Esophagus muscularis mucosa (tissue), 4 donors: ENCODE measurements around the gene GRIK1. TPM values are rescaled to one million over a fixed set of nuclear protein-coding genes. Genes with fewer than 3 reads are reported as not detected.

Source experiments
- DNase-seq: peaks from one replicate; pipeline ENCODE4 v3.0.0-alpha.2; 2017; ENCODE audit errors: extremely low spot score
- H3K27ac ChIP-seq, 4 donors: fragments of 200-600 bp; sonication (generic); replicated peaks in 1 of 4; 1 replicate in 3 of 4; 2 replicates in 1 of 4; pipeline ENCODE4 v1.5.1; 2016 to 2019; ENCODE audit warnings: mild to moderate bottlenecking in 1 of 4
- H3K27me3 ChIP-seq, 4 donors: fragments of 200-600 bp; sonication (generic); one replicate each; pipeline versions ENCODE4 v1.5.1 to v1.6.0; 2016 to 2019
- H3K36me3 ChIP-seq, 4 donors: fragments of 200-600 bp; sonication (generic); one replicate each; pipeline ENCODE4 v1.5.1; 2016 to 2019
- H3K4me1 ChIP-seq, 4 donors: fragments of 200-600 bp; sonication (generic); one replicate each; pipeline ENCODE4 v1.5.1; 2016 to 2019
- H3K4me3 ChIP-seq, 4 donors: fragments of 200-600 bp; sonication (generic); 1 replicate in 2 of 4; 2 replicates in 2 of 4; pipeline ENCODE4 v1.5.1; 2016 to 2019; ENCODE audit warnings: mild to moderate bottlenecking in 4 of 4, moderate library complexity in 1 of 4
- H3K9me3 ChIP-seq, 4 donors: fragments of 200-600 bp; sonication (generic); 1 replicate in 3 of 4; 2 replicates in 1 of 4; pipeline ENCODE4 v1.5.1; 2016 to 2019
- EP300 ChIP-seq: sonication (generic); formaldehyde crosslinking; IDR thresholded peaks from one replicate; pipeline ENCODE4 v1.6.1; 2017; ENCODE audit warnings: antibody characterized with exemption
- POLR2A ChIP-seq: fragments of 450-650 bp; IDR thresholded peaks from one replicate; pipeline ENCODE4 v1.6.1; 2017; ENCODE audit warnings: antibody characterized with exemption, moderate library complexity, mild to moderate bottlenecking, low read depth
- POLR2AphosphoS5 ChIP-seq, 2 donors: sonication (generic); formaldehyde crosslinking; IDR thresholded peaks; one replicate each; pipeline ENCODE4 v1.6.1; 2017; ENCODE audit warnings: antibody characterized with exemption in 2 of 2
- WGBS: methylation state at CpG from one replicate; pipeline ENCODE4 v1.1.5; 2018; 5-methylcytosine and 5-hydroxymethylcytosine counted together
- intact Hi-C: fragments of 100-400 bp; cut with DNase I; formaldehyde crosslinking; loops from one replicate; pipeline ENCODE4 v1.15.1; 2023
- total RNA-seq, 4 donors: library from RNA; depleted of rRNA; stranded (reverse); fragments of >200 nt; gene quantifications; one replicate each; pipeline versions ENCODE4 v1.1.0 to v1.2.1, GENCODE V29; 2016
- TF ChIP-seq, protein P1 (sequence below), 3 experiments: fragments of 200-600 bp in 2 of 3; fragments of 450-650 bp in 1 of 3; sonication (generic) in 2 of 3; IDR thresholded peaks; one replicate each; pipeline ENCODE4 v1.5.1; 2017 to 2019; ENCODE audit warnings: antibody characterized with exemption in 3 of 3, mild to moderate bottlenecking in 2 of 3, moderate library complexity in 1 of 3

GRIK1 gene
- total RNA-seq, 4 donors from 2014 or later = 0.19 to 0.40 (median 0.33) TPM; not detected in 1

DNA sequence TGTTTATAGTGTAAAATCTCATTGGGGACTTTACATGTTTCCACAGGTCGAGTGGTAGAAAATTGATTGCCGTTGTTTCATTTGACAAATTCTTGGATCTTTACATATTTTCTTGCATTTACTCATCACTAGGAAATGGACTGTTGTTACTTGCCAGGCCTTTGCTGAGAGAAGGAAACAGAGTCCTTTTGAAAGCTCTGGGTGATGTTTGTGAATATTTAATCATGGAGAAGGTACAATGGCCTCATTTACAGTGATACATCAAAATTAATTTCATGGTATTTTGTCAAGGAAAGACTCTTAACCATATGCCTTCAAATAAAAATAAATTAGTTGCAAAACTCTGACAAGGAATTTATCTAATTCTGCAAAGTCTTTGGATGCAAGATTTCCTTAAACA is 198.0 kb downstream of the GRIK1 start:
- no peaks in the 10 kb centered on the region for H3K27me3 ChIP-seq
- 49% methylated on average over 2 of the region's 2 CpGs for WGBS
- no peak overlapping the region for H3K27ac ChIP-seq
- no peaks in the 10 kb centered on the region for H3K36me3 ChIP-seq
- no peak for DNase-seq
- H3K4me1 ChIP-seq = no peaks in the 10 kb centered on the region
- intact Hi-C loops = no loop called here
- TF ChIP-seq EP300 = no peak
- TF ChIP-seq, protein P1, sequence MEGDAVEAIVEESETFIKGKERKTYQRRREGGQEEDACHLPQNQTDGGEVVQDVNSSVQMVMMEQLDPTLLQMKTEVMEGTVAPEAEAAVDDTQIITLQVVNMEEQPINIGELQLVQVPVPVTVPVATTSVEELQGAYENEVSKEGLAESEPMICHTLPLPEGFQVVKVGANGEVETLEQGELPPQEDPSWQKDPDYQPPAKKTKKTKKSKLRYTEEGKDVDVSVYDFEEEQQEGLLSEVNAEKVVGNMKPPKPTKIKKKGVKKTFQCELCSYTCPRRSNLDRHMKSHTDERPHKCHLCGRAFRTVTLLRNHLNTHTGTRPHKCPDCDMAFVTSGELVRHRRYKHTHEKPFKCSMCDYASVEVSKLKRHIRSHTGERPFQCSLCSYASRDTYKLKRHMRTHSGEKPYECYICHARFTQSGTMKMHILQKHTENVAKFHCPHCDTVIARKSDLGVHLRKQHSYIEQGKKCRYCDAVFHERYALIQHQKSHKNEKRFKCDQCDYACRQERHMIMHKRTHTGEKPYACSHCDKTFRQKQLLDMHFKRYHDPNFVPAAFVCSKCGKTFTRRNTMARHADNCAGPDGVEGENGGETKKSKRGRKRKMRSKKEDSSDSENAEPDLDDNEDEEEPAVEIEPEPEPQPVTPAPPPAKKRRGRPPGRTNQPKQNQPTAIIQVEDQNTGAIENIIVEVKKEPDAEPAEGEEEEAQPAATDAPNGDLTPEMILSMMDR (IDR thresholded peaks at IDR 0.05) = no peak
- TF ChIP-seq POLR2A = no peak
- no peak for TF ChIP-seq POLR2AphosphoS5 (IDR thresholded peaks at IDR 0.05)
- no peak overlapping the region for H3K4me3 ChIP-seq
- no peaks in the 10 kb centered on the region for H3K9me3 ChIP-seq

DNA sequence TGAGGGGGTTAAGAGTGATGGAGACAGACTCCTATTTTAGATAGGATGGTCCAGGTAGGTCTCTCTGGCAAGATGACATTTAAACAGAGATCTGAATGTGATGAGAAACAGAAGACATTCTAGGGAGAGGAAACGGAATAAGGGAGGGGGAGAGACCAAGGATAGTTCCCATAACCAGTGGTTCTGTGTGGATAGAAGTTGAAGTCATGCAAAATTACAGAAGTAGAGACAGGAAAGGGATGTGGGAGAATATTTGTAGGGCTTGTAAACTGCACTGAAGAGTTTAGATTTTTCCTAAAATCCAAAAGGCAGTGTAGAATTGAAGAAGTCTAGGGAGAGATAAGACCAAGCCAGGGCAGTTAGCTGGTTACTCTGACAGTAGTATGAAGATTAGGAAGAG is 200.6 kb downstream of the GRIK1 start:
- no peaks in the 10 kb centered on the region for H3K4me1 ChIP-seq
- DNase-seq = no peak
- 43% methylated on average over 1 of the region's 1 CpG for WGBS
- H3K27ac ChIP-seq = no peak overlapping the region
- no peaks in the 10 kb centered on the region for H3K27me3 ChIP-seq
- no peaks in the 10 kb centered on the region for H3K36me3 ChIP-seq
- no peak for TF ChIP-seq EP300
- TF ChIP-seq POLR2A = no peak
- H3K9me3 ChIP-seq = no peaks in the 10 kb centered on the region
- intact Hi-C loops = no loop called here
- H3K4me3 ChIP-seq = no peak overlapping the region

DNA sequence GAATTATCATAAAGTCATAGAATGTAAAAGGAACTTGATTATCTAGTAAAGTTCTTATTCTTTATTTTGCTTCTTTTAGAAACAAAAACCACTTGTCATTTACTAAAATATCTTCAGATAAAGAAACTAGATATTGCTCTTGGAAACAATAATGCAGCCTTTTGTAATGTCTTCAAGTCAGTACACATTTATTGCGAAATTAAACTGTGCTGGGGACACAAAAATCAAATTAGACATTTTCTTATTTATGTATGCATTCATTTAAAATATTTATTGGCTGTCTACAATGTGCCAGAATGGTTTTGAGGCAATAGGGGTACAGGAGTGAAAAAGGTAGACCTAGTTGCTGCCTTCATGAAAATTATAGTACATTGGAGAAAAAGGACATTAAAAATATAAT is 201.1 kb downstream of the GRIK1 start:
- WGBS = 95% methylated on average over 1 of the region's 1 CpG
- intact Hi-C loops = no loop called here
- Histone ChIP-seq H3K36me3 (no peaks in the 10 kb centered on the region), H3K27ac (no peak overlapping the region), H3K4me1 (no peaks in the 10 kb centered on the region), H3K4me3 (no peak overlapping the region), H3K27me3 (no peaks in the 10 kb centered on the region), H3K9me3 (no peaks in the 10 kb centered on the region)
- DNase-seq = no peak
- TF ChIP-seq EP300 (no peak), POLR2A (no peak), POLR2AphosphoS5 (IDR thresholded peaks at IDR 0.05) (no peak)
- TF ChIP-seq, protein P1 (IDR thresholded peaks at IDR 0.05) = no peak

DNA sequence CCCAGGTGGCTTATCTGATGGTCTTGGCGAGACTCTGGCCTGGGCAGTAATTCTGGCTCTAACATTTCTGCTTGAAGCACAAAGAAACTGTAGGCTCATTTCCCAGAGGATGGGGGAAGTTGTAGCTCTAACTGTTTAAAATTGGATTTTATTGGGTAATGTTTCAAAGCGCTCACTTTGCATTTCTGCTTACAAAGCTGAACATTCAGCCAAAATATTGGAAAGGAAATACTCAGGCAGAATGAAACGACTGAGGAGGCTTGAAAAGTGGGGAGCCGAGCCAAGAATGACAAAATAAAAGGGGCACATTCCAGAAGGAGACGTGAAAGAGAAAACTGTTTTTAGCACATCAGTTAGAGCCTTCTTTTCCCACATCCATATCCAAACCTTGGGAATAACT is 202.6 kb downstream of the GRIK1 start:
- Histone ChIP-seq H3K4me1 (no peaks in the 10 kb centered on the region), H3K4me3 (no peak overlapping the region), H3K36me3 (no peaks in the 10 kb centered on the region), H3K27ac (no peak overlapping the region), H3K9me3 (no peaks in the 10 kb centered on the region), H3K27me3 (no peaks in the 10 kb centered on the region)
- 25% methylated on average over 5 of the region's 5 CpGs for WGBS
- intact Hi-C loops = no loop called here
- DNase-seq = no peak
- TF ChIP-seq POLR2AphosphoS5 (IDR thresholded peaks at IDR 0.05) = no peak
- TF ChIP-seq EP300 = no peak
- TF ChIP-seq, protein P1 (IDR thresholded peaks at IDR 0.05) = no peak
- no peak for TF ChIP-seq POLR2A

DNA sequence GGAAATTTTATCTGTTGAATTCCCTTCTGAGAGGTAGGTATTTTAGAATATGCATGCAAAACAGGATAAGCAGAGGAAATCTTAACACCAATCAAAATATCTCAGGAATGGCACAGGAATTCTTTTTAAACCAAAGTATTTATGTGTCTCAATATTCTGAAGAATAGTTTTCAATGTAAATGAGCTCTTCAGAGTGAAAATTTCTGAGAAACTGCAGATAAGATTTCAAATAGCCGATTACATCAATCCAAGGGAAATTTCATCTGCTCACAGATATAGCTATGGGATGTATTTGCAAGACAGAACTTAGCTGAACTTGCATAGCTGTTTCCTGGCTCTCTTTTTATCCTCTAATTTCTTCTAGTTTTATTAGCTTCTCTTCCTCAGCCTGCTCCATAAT is 209.5 kb downstream of the GRIK1 start:
- intact Hi-C loops = no loop called here
- no peak overlapping the region for H3K27ac ChIP-seq
- no peaks in the 10 kb centered on the region for H3K27me3 ChIP-seq
- 54% methylated on average over 1 of the region's 1 CpG for WGBS
- H3K9me3 ChIP-seq = no peaks in the 10 kb centered on the region
- H3K4me3 ChIP-seq = no peak overlapping the region
- no peak for DNase-seq
- H3K4me1 ChIP-seq = no peaks in the 10 kb centered on the region
- H3K36me3 ChIP-seq = no peaks in the 10 kb centered on the region
- TF ChIP-seq, protein P1 (IDR thresholded peaks at IDR 0.05) = no peak
- TF ChIP-seq POLR2AphosphoS5 (IDR thresholded peaks at IDR 0.05) (no peak), EP300 (no peak), POLR2A (no peak)
